ENCODE measurements around the gene INTS6.

INTS6 gene

GRCh38 chr13:51349016-51349415 lies 103.8 kb downstream of the INTS6 start:
- Histone ChIP-seq H3K4me1 (no peaks in the 10 kb centered on the region), H3K4me2 (no peak overlapping the region), H3K9me3 (replicated peaks in 1 of 11) (peaks cover 0 to 8% (median 0%) of the 10 kb centered on the region in 11 experiments; a peak in 1 of 22 replicates), H3K9ac (no peak overlapping the region), H3K27ac (no peak overlapping the region), H4K20me1 (no peaks in the 10 kb centered on the region), H3K27me3 (no peaks in the 10 kb centered on the region), H3K4me3 (no peak overlapping the region), H3K36me3 (no peaks in the 10 kb centered on the region; a peak in 1 of 22 replicates)
- TF ChIP-seq Cebpa-rat (IDR thresholded peaks at IDR 0.05): no peak

- H3K27me3 ChIP-seq: no peaks in the 10 kb centered on the region
- H3K4me1 ChIP-seq: no peaks in the 10 kb centered on the region
- peaks cover 0 to 8% (median 0%) of the 10 kb centered on the region in 11 experiments; a peak in 1 of 22 replicates for H3K9me3 ChIP-seq (replicated peaks in 1 of 11)
- H3K36me3 ChIP-seq: no peaks in the 10 kb centered on the region; a peak in 1 of 22 replicates
- H3K9ac ChIP-seq: no peak overlapping the region
- no peak overlapping the region for H3K27ac ChIP-seq
- H4K20me1 ChIP-seq: no peaks in the 10 kb centered on the region
- H3K4me3 ChIP-seq: no peak overlapping the region
- no peak for TF ChIP-seq Cebpa-rat (IDR thresholded peaks at IDR 0.05)
- H3K4me2 ChIP-seq: no peak overlapping the region
Measured at GRCh38 chr13:51348069-51348967, 104.5 kb downstream of the INTS6 start.

GRCh38 chr13:51347099-51347498 lies 105.7 kb downstream of the INTS6 start:
- H3K9ac ChIP-seq: no peak overlapping the region
- peaks cover 0 to 8% (median 0%) of the 10 kb centered on the region in 11 experiments; a peak in 1 of 22 replicates for H3K9me3 ChIP-seq (replicated peaks in 1 of 11)
- H3K4me1 ChIP-seq: no peaks in the 10 kb centered on the region
- no peak overlapping the region for H3K4me2 ChIP-seq
- no peak for TF ChIP-seq Cebpa-rat (IDR thresholded peaks at IDR 0.05)
- no peak overlapping the region for H3K4me3 ChIP-seq
- H3K27me3 ChIP-seq: no peaks in the 10 kb centered on the region
- no peaks in the 10 kb centered on the region for H4K20me1 ChIP-seq
- H3K36me3 ChIP-seq: no peaks in the 10 kb centered on the region
- no peak overlapping the region for H3K27ac ChIP-seq

- Histone ChIP-seq H3K27me3 (no peaks in the 10 kb centered on the region), H3K36me3 (no peaks in the 10 kb centered on the region), H3K4me1 (no peaks in the 10 kb centered on the region), H3K4me2 (no peak overlapping the region), H3K9ac (no peak overlapping the region), H4K20me1 (no peaks in the 10 kb centered on the region), H3K27ac (no peak overlapping the region), H3K9me3 (replicated peaks in 1 of 11) (peaks cover 0 to 6% (median 0%) of the 10 kb centered on the region in 11 experiments; a peak in 1 of 22 replicates), H3K4me3 (no peak overlapping the region)
- no peak for TF ChIP-seq Cebpa-rat (IDR thresholded peaks at IDR 0.05)
Measured at GRCh38 chr13:51346397-51346796, 106.4 kb downstream of the INTS6 start.

- Histone ChIP-seq H3K4me1 (no peaks in the 10 kb centered on the region), H3K9ac (no peak overlapping the region), H3K27me3 (no peaks in the 10 kb centered on the region), H3K4me2 (no peak overlapping the region), H3K4me3 (no peak overlapping the region), H3K27ac (no peak overlapping the region), H3K9me3 (replicated peaks in 1 of 11) (no peaks in the 10 kb centered on the region), H4K20me1 (no peaks in the 10 kb centered on the region), H3K36me3 (no peaks in the 10 kb centered on the region)
- no peak for TF ChIP-seq Cebpa-rat (IDR thresholded peaks at IDR 0.05)
Measured at GRCh38 chr13:51343475-51343874, 109.4 kb downstream of the INTS6 start.

- H3K4me1 ChIP-seq: no peaks in the 10 kb centered on the region
- no peak for TF ChIP-seq Cebpa-rat (IDR thresholded peaks at IDR 0.05)
- H3K9me3 ChIP-seq (replicated peaks in 1 of 11): no peaks in the 10 kb centered on the region
- H3K36me3 ChIP-seq: no peaks in the 10 kb centered on the region
- no peaks in the 10 kb centered on the region for H4K20me1 ChIP-seq
- no peak overlapping the region for H3K4me3 ChIP-seq
- no peak overlapping the region for H3K9ac ChIP-seq
- no peak overlapping the region for H3K4me2 ChIP-seq
- H3K27me3 ChIP-seq: no peaks in the 10 kb centered on the region
- H3K27ac ChIP-seq: no peak overlapping the region
Measured at GRCh38 chr13:51342706-51343105, 110.1 kb downstream of the INTS6 start.

GRCh38 chr13:51341791-51342190 lies 111.0 kb downstream of the INTS6 start:
- no peaks in the 10 kb centered on the region for H4K20me1 ChIP-seq
- TF ChIP-seq Cebpa-rat (IDR thresholded peaks at IDR 0.05): no peak

GRCh38 chr13:51341232-51341631 lies 111.6 kb downstream of the INTS6 start:
- no peak overlapping the region for H3K4me3 ChIP-seq
- H3K4me2 ChIP-seq: no peak overlapping the region
- H3K27me3 ChIP-seq: no peaks in the 10 kb centered on the region
- no peak overlapping the region for H3K27ac ChIP-seq
- H4K20me1 ChIP-seq: no peaks in the 10 kb centered on the region
- no peaks in the 10 kb centered on the region for H3K36me3 ChIP-seq
- no peaks in the 10 kb centered on the region for H3K9me3 ChIP-seq (replicated peaks in 1 of 11)
- no peak overlapping the region for H3K9ac ChIP-seq
- no peaks in the 10 kb centered on the region for H3K4me1 ChIP-seq
- TF ChIP-seq Cebpa-rat (IDR thresholded peaks at IDR 0.05): no peak

More at GRCh38 chr13:51341791-51342190, 111.0 kb downstream of the INTS6 start:
- Histone ChIP-seq H3K36me3 (no peaks in the 10 kb centered on the region), H3K9ac (no peak overlapping the region), H3K4me2 (no peak overlapping the region), H3K4me1 (no peaks in the 10 kb centered on the region), H3K27ac (no peak overlapping the region), H3K9me3 (replicated peaks in 1 of 11) (no peaks in the 10 kb centered on the region), H3K4me3 (no peak overlapping the region), H3K27me3 (no peaks in the 10 kb centered on the region)

GRCh38 chr13:51339952-51340732 lies 112.7 kb downstream of the INTS6 start:
- H3K9ac ChIP-seq: no peak overlapping the region
- H3K9me3 ChIP-seq (replicated peaks in 1 of 11): no peaks in the 10 kb centered on the region
- H3K4me3 ChIP-seq: no peak overlapping the region
- no peaks in the 10 kb centered on the region for H3K36me3 ChIP-seq
- no peak for TF ChIP-seq Cebpa-rat (IDR thresholded peaks at IDR 0.05)
- no peaks in the 10 kb centered on the region for H3K4me1 ChIP-seq
- H3K4me2 ChIP-seq: no peak overlapping the region
- H3K27ac ChIP-seq: no peak overlapping the region
- H4K20me1 ChIP-seq: no peaks in the 10 kb centered on the region
- H3K27me3 ChIP-seq: no peaks in the 10 kb centered on the region

All from BLaER1 treated with 17β-estradiol and CSF1 and Interleukin-3, amounts not matched to agents 10 nM and 100 nM (cell line).